ENCODE measurements around the gene MIPOL1.

Gene MIPOL1

DNA sequence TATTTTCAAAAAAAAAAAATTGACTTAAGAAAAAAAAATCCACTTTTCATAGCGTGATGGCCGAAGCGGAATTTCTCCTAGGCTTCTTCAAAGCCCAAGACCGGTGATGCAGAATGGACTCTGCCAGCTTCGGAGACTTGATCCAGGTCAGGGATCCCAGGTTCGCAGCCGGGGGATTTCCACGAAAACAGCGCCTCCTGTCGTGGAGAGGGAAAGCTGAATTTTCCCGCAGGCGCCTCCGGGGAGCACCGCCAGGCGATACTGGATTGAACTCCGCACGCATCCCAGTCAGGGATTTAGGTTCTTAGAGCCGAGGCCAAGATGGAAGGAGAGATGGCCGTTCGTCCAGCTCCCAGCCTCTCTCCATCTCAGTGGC, 399.8 kb downstream of the MIPOL1 start:
- H3K27ac Mint-ChIP-seq: no peak overlapping the region
- H3K27me3 Mint-ChIP-seq: peaks cover 62% of the 10 kb centered on the region
- H3K36me3 Mint-ChIP-seq: peaks cover 7% of the 10 kb centered on the region
- no peak overlapping the region for H3K4me3 Mint-ChIP-seq
- peaks cover 4% of the 10 kb centered on the region for H3K9me3 Mint-ChIP-seq
- H3K4me1 Mint-ChIP-seq: peaks cover 29% of the 10 kb centered on the region

DNA sequence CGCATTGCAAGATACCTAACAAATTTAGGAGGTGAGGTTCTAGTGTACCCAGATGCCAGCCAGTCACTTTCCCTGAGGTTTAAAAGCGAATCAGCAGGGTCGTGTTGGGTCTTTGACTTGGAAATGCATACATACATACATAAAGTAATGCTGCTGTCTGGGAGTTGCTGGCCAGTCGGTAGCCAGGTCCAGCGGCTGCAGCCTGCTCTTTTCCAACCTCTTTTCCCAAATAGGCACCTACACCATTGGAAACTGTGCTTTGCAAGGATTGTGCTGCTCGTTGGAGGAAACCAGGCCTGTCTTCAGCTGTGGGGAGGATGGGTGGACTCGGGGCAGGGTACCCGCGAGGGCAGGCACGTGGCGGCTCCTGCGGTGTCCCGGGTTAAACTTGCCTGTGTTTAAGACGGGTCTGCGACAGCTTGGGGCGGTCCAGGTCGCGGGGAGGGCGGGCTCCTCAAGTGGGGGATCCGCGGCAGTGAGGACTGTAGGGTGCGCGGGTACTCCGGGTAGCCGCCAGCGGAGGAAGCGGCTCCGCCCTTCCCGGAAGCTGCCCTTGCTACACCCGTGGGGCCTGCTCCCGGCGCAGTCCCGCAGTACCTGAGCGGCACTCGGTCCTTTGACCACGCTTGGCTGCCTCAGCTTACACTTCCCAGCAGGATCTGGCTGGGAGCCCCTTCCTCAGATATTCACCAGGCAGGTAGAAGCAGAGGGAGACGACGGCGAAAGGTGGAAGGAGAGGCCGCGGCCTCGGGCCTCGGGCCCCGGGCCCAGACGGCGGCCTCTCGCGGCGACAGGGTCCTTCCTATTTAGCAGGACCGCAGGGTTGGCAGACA, 400.4 kb downstream of the MIPOL1 start:
- H3K9me3 Mint-ChIP-seq: peaks cover 4% of the 10 kb centered on the region
- no peak overlapping the region for H3K27ac Mint-ChIP-seq
- peak overlapping the region; percentile 30 for H3K4me3 Mint-ChIP-seq

DNA sequence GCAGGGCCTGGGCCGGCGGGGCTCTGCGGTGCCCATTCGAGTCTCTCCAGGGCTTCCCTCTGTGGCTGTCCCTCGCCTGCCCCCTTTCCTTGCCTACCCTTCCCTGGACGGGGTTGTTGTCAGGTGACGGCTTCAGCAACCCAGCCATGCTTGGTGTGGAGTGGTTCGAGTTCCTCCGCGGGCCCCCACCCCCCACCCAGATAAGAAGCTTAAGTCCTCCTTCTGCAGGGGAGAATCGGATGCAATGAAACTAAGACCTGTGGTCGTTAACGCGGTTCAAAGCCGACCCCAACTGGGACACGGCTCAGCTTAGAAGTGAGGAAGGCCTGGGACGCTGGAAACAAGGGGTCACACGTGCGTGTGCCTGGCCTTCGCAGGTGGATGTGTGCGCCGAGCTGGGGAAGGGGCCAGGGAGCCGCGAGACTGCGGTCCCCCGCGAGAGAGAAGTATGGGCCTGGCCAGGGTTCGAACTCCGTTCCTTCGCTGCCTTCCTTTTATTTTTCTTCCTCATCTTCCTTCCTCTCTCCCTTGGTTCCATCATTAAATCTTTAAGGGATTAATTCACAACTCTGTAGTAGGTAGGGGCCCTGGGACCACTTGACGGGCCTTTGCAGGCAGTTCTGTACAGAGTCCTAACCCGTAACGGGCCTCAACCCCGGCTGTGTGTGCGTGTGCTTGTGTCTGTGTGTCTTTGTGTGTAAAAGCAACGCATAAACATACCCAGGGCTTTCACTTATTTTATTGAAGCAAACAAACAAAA, 401.2 kb downstream of the MIPOL1 start:
- Mint-ChIP-seq H3K4me1 (peaks cover 29% of the 10 kb centered on the region), H3K4me3 (peak overlapping the region; percentile 44), H3K27me3 (peaks cover 57% of the 10 kb centered on the region), H3K36me3 (peaks cover 7% of the 10 kb centered on the region), H3K9me3 (peaks cover 4% of the 10 kb centered on the region), H3K27ac (peak overlapping the region; percentile 51)

More for the DNA sequence above, 400.4 kb downstream of the MIPOL1 start:
- H3K27me3 Mint-ChIP-seq: peaks cover 60% of the 10 kb centered on the region
- H3K4me1 Mint-ChIP-seq: peaks cover 29% of the 10 kb centered on the region
- peaks cover 7% of the 10 kb centered on the region for H3K36me3 Mint-ChIP-seq

DNA sequence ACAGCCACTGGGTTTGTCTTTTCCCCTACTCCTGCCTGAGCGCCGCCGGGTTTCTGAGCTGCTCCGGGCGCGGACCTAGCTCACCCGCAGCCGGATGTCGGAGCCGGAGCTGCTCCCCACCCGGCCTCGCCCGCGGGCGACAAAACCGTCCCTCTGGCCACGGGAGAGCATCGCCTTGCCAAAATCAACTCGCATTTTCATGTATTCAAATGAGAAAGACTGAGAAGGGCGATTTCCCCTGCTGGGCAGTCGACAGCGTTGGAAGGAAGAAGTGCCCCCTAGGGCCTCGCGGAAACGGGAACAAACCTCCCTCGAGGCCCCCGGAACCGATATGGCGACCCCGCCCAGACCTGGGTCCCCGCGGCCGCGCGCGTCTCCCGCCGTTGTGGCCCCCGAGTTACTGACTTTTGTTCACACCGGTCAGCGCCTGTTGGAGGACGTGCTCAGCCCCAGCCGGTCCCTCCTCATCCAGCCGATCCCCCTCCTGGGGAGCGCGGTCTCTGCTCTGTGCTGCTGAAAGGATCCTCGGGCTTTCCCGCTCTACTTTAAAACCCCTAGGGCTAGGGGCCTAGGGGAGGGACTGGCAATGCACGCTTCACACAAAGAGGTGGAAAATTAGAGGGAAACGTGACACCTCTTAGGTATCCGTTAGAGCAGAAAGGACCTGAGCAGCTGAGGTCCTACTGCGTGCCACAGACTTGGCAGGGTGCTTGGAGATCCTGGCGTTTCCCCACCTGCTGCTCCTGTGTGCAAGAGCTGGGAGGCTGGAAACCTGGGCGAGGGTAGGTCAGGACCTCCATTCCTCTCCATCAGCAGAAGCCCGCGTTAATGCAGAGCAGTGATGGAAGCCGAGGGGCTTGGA, 402.0 kb downstream of the MIPOL1 start:
- H3K4me3 Mint-ChIP-seq: no peak overlapping the region
- H3K27me3 Mint-ChIP-seq: peaks cover 55% of the 10 kb centered on the region
- H3K27ac Mint-ChIP-seq: no peak overlapping the region
- H3K36me3 Mint-ChIP-seq: peaks cover 3% of the 10 kb centered on the region
- peaks cover 25% of the 10 kb centered on the region for H3K4me1 Mint-ChIP-seq
- no peaks in the 10 kb centered on the region for H3K9me3 Mint-ChIP-seq

DNA sequence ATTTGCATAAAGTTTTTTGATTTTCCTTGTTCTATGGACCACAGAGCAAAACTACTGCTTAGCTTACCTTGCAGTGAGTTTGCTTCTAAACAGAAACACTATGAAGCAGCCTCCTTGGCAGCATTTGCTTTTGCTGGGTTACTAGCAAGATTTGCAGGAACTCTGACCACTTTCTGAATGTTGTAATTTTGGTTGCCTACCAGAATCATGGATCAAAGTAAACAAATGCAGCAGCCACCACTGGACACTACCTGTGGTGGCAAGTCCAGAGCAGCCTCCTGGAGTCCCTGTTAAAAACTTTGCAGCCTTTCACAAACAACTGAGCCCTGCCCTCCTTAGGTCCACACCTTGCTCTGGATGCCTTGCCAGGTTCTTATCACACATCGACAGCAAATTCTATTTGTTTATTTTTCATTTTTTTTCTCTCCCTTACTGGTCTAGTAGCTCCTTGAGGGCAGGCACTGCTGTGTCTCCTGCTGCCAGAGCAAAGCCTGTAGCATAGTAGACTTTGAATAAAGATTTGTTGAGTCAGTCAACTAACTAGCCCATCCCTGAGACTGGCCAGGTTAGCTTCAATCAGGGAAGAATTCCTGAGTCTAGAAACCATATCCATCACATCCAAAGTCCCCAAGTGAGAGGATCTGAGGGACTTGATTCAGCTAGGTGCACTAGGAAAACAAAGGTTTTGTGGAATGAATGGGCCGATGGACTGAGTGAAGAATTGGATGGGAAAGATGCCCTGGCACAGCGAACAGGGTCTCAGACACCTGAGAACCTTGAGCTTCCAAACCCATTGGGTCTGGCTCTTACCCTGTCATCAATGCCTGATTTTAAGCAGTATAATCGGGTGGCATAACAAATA, 403.4 kb downstream of the MIPOL1 start:
- no peaks in the 10 kb centered on the region for H3K9me3 Mint-ChIP-seq
- peaks cover 19% of the 10 kb centered on the region for H3K4me1 Mint-ChIP-seq
- no peak overlapping the region for H3K4me3 Mint-ChIP-seq
- no peak overlapping the region for H3K27ac Mint-ChIP-seq
- peaks cover 2% of the 10 kb centered on the region for H3K36me3 Mint-ChIP-seq
- peaks cover 50% of the 10 kb centered on the region for H3K27me3 Mint-ChIP-seq

DNA sequence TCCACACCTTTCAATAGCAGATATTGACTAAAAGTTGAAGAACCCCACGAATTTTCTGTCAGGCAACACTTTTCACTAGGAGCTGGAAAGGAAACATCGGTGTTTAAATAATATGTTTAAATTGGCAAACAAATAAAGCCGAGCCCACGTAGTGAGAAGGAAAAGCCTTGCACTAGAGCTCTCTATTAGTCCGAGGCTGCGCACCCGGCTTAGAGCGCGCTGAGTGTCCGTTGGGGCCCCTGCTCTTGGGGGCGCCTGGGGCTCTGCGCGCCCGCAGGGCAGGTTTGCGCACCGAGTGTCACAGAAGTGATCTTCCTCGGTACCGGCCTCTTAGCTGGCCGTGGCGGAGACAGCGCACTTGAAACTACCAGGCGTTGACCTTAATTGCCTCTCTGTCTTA, 404.1 kb downstream of the MIPOL1 start:
- no peaks in the 10 kb centered on the region for H3K9me3 Mint-ChIP-seq
- no peak overlapping the region for H3K4me3 Mint-ChIP-seq
- H3K27me3 Mint-ChIP-seq: peaks cover 47% of the 10 kb centered on the region
- H3K36me3 Mint-ChIP-seq: peaks cover 2% of the 10 kb centered on the region
- H3K4me1 Mint-ChIP-seq: peaks cover 12% of the 10 kb centered on the region
- H3K27ac Mint-ChIP-seq: no peak overlapping the region

Data from activated naive CD4-positive, alpha-beta T cell treated with anti-CD3 and anti-CD28 coated beads, Interleukin-2, amount 50 U/mL, for 24 hours (primary cell).